ENCODE measurements around the gene CTNND1. TPM values are rescaled to one million over a fixed set of nuclear protein-coding genes. Genes with fewer than 3 reads are reported as not detected.

CTNND1 gene
- total and polyA plus RNA-seq, 9 of the 15 experiments (the other 6 are each of a cell fraction or from before 2014, with no cell fraction given) = 11.1 to 74.0 (median 43.3) TPM

GRCh38 chr11:57735619-57736298 lies 25.8 kb upstream of the CTNND1 start (continued):
- TF ChIP-seq ZNF592 (IDR thresholded peaks at IDR 0.05) = 0 out of 2 replicates have a peak, but pooled peaks have one; percentile 26
- peak; percentile 34; the same call in 1 of the 2 replicates for TF ChIP-seq TAL1 (IDR thresholded peaks at IDR 0.05)
- TF ChIP-seq POLR2A (conservative IDR thresholded peaks at IDR 0.05) = 0 out of 2 replicates have a peak, but pooled peaks have one; percentile 36
- TF ChIP-seq NFATC3 (IDR thresholded peaks at IDR 0.05) = no peak
- TF ChIP-seq STAT6 (CRISPR knock-in tag; IDR thresholded peaks at IDR 0.05) = 0 out of 2 replicates have a peak, but pooled peaks have one; percentile 31
- no peak for TF ChIP-seq ZSCAN32 (CRISPR knock-in tag; IDR thresholded peaks at IDR 0.05)
- 0 out of 2 replicates have a peak, but pooled peaks have one; percentile 19 for TF ChIP-seq CC2D1A (IDR thresholded peaks at IDR 0.05)
- TF ChIP-seq ZNF175 (CRISPR knock-in tag; IDR thresholded peaks at IDR 0.05; ENCODE audit: low read depth) = 0 out of 2 replicates have a peak, but pooled peaks have one; percentile 45
- TF ChIP-seq SRSF3 (IDR thresholded peaks at IDR 0.05; ENCODE audit: insufficient read depth, low read length) = no peak
- TF ChIP-seq MEIS2 (IDR thresholded peaks at IDR 0.05; ENCODE audit: partially characterized antibody) = peak; percentile 53
- TF ChIP-seq, protein P1, sequence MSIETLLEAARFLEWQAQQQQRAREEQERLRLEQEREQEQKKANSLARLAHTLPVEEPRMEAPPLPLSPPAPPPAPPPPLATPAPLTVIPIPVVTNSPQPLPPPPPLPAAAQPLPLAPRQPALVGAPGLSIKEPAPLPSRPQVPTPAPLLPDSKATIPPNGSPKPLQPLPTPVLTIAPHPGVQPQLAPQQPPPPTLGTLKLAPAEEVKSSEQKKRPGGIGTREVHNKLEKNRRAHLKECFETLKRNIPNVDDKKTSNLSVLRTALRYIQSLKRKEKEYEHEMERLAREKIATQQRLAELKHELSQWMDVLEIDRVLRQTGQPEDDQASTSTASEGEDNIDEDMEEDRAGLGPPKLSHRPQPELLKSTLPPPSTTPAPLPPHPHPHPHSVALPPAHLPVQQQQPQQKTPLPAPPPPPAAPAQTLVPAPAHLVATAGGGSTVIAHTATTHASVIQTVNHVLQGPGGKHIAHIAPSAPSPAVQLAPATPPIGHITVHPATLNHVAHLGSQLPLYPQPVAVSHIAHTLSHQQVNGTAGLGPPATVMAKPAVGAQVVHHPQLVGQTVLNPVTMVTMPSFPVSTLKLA (conservative IDR thresholded peaks at IDR 0.05) = peak; percentile 68 to 77; a peak in 3 of 4 replicates
- TF ChIP-seq, protein P2, sequence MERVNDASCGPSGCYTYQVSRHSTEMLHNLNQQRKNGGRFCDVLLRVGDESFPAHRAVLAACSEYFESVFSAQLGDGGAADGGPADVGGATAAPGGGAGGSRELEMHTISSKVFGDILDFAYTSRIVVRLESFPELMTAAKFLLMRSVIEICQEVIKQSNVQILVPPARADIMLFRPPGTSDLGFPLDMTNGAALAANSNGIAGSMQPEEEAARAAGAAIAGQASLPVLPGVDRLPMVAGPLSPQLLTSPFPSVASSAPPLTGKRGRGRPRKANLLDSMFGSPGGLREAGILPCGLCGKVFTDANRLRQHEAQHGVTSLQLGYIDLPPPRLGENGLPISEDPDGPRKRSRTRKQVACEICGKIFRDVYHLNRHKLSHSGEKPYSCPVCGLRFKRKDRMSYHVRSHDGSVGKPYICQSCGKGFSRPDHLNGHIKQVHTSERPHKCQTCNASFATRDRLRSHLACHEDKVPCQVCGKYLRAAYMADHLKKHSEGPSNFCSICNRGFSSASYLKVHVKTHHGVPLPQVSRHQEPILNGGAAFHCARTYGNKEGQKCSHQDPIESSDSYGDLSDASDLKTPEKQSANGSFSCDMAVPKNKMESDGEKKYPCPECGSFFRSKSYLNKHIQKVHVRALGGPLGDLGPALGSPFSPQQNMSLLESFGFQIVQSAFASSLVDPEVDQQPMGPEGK (CRISPR knock-in tag; IDR thresholded peaks at IDR 0.05; ENCODE audit: borderline replicate concordance) = no peak
- TF ChIP-seq KLF6 (CRISPR knock-in tag; IDR thresholded peaks at IDR 0.05; ENCODE audit: borderline replicate concordance) = peak; percentile 17; the same call in 1 of the 2 replicates
- 0 out of 2 replicates have a peak, but pooled peaks have one; percentile 15 for TF ChIP-seq NFE2 (IDR thresholded peaks at IDR 0.05; ENCODE audit: low read depth)
- no peak for TF ChIP-seq HMG20A (CRISPR knock-in tag; conservative IDR thresholded peaks at IDR 0.05)
- peak; percentile 18 for TF ChIP-seq NUFIP1 (IDR thresholded peaks at IDR 0.05; ENCODE audit: partially characterized antibody)
- TF ChIP-seq FOXK2 (conservative IDR thresholded peaks at IDR 0.05 in 1 of 2, IDR thresholded peaks at IDR 0.05 in 1 of 2; ENCODE audit: low read depth in 2 of 2) = peak in 1 of 2 experiments; percentile 31; a peak in 1 of 4 replicates

All from K562 (cell line).